Activated T-cell treated with anti-CD3 and anti-CD28 coated beads, Interleukin-2, amount 50 U/mL, for 24 hours (primary cell): ENCODE results near the gene VSIG10L2.

Experiments used
- DNase-seq: peaks from one replicate; pipeline ENCODE4 v3.0.0-alpha.2; 2020
- H3K27ac Mint-ChIP-seq: 2 replicates; pipeline ENCODE4 v1.8.0; 2020; ENCODE audit warnings: mild to moderate bottlenecking, mixed read lengths
- H3K27me3 Mint-ChIP-seq: 2 replicates; pipeline ENCODE4 v1.8.0; 2020; ENCODE audit warnings: mixed read lengths
- H3K36me3 Mint-ChIP-seq: 2 replicates; pipeline ENCODE4 v1.8.0; 2020; ENCODE audit warnings: low read depth, mixed read lengths
- H3K4me1 Mint-ChIP-seq: 2 replicates; pipeline ENCODE4 v1.8.0; 2020; ENCODE audit warnings: low read depth, mixed read lengths
- H3K4me3 Mint-ChIP-seq: 2 replicates; pipeline ENCODE4 v1.8.0; 2020; ENCODE audit warnings: mild to moderate bottlenecking, moderate library complexity, mixed read lengths
- H3K9me3 Mint-ChIP-seq: 2 replicates; pipeline ENCODE4 v1.8.0; 2020; ENCODE audit warnings: mixed read lengths

Gene VSIG10L2

GRCh38 chr11:125935618-125936199 lies 10.1 kb upstream of the VSIG10L2 start:
- peaks cover 4% of the 10 kb centered on the region for H3K27me3 Mint-ChIP-seq
- no peak overlapping the region for H3K27ac Mint-ChIP-seq
- H3K36me3 Mint-ChIP-seq = no peaks in the 10 kb centered on the region
- DNase-seq = no peak
- no peak overlapping the region for H3K4me3 Mint-ChIP-seq
- no peaks in the 10 kb centered on the region for H3K9me3 Mint-ChIP-seq
- peaks cover 13% of the 10 kb centered on the region for H3K4me1 Mint-ChIP-seq

GRCh38 chr11:125938418-125938817 lies 7.4 kb upstream of the VSIG10L2 start:
- Mint-ChIP-seq H3K27me3 (peaks cover under 1% of the 10 kb centered on the region), H3K27ac (no peak overlapping the region), H3K9me3 (no peaks in the 10 kb centered on the region), H3K4me3 (no peak overlapping the region), H3K4me1 (peaks cover 10% of the 10 kb centered on the region), H3K36me3 (no peaks in the 10 kb centered on the region)
- DNase-seq = no peak

- Mint-ChIP-seq H3K36me3 (no peaks in the 10 kb centered on the region), H3K4me3 (no peak overlapping the region), H3K9me3 (no peaks in the 10 kb centered on the region), H3K27me3 (no peaks in the 10 kb centered on the region), H3K27ac (no peak overlapping the region), H3K4me1 (peaks cover 9% of the 10 kb centered on the region)
- DNase-seq = no peak
These were observed 6.7 kb upstream of the VSIG10L2 start for GRCh38 chr11:125939081-125939521.

GRCh38 chr11:125940145-125940544 lies 5.7 kb upstream of the VSIG10L2 start:
- H3K27me3 Mint-ChIP-seq = no peaks in the 10 kb centered on the region
- H3K36me3 Mint-ChIP-seq = no peaks in the 10 kb centered on the region
- H3K4me1 Mint-ChIP-seq = peaks cover 9% of the 10 kb centered on the region
- DNase-seq = no peak
- H3K9me3 Mint-ChIP-seq = no peaks in the 10 kb centered on the region
- no peak overlapping the region for H3K27ac Mint-ChIP-seq
- H3K4me3 Mint-ChIP-seq = no peak overlapping the region

GRCh38 chr11:125941267-125941618 lies 4.6 kb upstream of the VSIG10L2 start:
- H3K36me3 Mint-ChIP-seq = no peaks in the 10 kb centered on the region
- no peaks in the 10 kb centered on the region for H3K27me3 Mint-ChIP-seq
- no peak overlapping the region for H3K27ac Mint-ChIP-seq
- H3K4me1 Mint-ChIP-seq = peaks cover 9% of the 10 kb centered on the region
- no peak overlapping the region for H3K4me3 Mint-ChIP-seq
- DNase-seq = no peak
- no peaks in the 10 kb centered on the region for H3K9me3 Mint-ChIP-seq

GRCh38 chr11:125941619-125942611 lies 3.9 kb upstream of the VSIG10L2 start:
- peak; percentile 65 for DNase-seq
- no peak overlapping the region for H3K27ac Mint-ChIP-seq
- no peaks in the 10 kb centered on the region for H3K36me3 Mint-ChIP-seq
- no peaks in the 10 kb centered on the region for H3K27me3 Mint-ChIP-seq
- H3K4me1 Mint-ChIP-seq = peaks cover 9% of the 10 kb centered on the region
- H3K4me3 Mint-ChIP-seq = no peak overlapping the region
- no peaks in the 10 kb centered on the region for H3K9me3 Mint-ChIP-seq

GRCh38 chr11:125942771-125943428 lies 2.9 kb upstream of the VSIG10L2 start:
- H3K4me3 Mint-ChIP-seq = no peak overlapping the region
- H3K27me3 Mint-ChIP-seq = no peaks in the 10 kb centered on the region
- no peak overlapping the region for H3K27ac Mint-ChIP-seq
- no peak for DNase-seq
- H3K9me3 Mint-ChIP-seq = no peaks in the 10 kb centered on the region
- no peaks in the 10 kb centered on the region for H3K36me3 Mint-ChIP-seq
- peaks cover 9% of the 10 kb centered on the region for H3K4me1 Mint-ChIP-seq

GRCh38 chr11:125943661-125944349 lies 2.0 kb upstream of the VSIG10L2 start:
- Mint-ChIP-seq H3K27ac (no peak overlapping the region), H3K27me3 (no peaks in the 10 kb centered on the region)

GRCh38 chr11:125944350-125945010 lies 1.4 kb upstream of the VSIG10L2 start:
- Mint-ChIP-seq H3K4me3 (no peak overlapping the region), H3K9me3 (no peaks in the 10 kb centered on the region), H3K27me3 (no peaks in the 10 kb centered on the region), H3K27ac (no peak overlapping the region), H3K4me1 (peaks cover 5% of the 10 kb centered on the region), H3K36me3 (no peaks in the 10 kb centered on the region)
- no peak for DNase-seq

More at GRCh38 chr11:125943661-125944349, 2.0 kb upstream of the VSIG10L2 start:
- Mint-ChIP-seq H3K36me3 (no peaks in the 10 kb centered on the region), H3K4me3 (no peak overlapping the region), H3K4me1 (peaks cover 5% of the 10 kb centered on the region), H3K9me3 (no peaks in the 10 kb centered on the region)
- DNase-seq = no peak

GRCh38 chr11:125945011-125945796 lies 640 bp upstream of the VSIG10L2 start:
- DNase-seq = no peak
- Mint-ChIP-seq H3K27ac (no peak overlapping the region), H3K9me3 (no peaks in the 10 kb centered on the region), H3K36me3 (no peaks in the 10 kb centered on the region), H3K4me3 (no peak overlapping the region), H3K4me1 (peaks cover 5% of the 10 kb centered on the region), H3K27me3 (no peaks in the 10 kb centered on the region)

- no peak overlapping the region for H3K27ac Mint-ChIP-seq
- no peak overlapping the region for H3K4me3 Mint-ChIP-seq
- no peak for DNase-seq
- no peaks in the 10 kb centered on the region for H3K36me3 Mint-ChIP-seq
- H3K9me3 Mint-ChIP-seq = no peaks in the 10 kb centered on the region
- no peaks in the 10 kb centered on the region for H3K27me3 Mint-ChIP-seq
- peaks cover 5% of the 10 kb centered on the region for H3K4me1 Mint-ChIP-seq
These were observed 1.0 kb downstream of the VSIG10L2 start for GRCh38 chr11:125946712-125947418.

- H3K36me3 Mint-ChIP-seq = no peaks in the 10 kb centered on the region
- no peak overlapping the region for H3K27ac Mint-ChIP-seq
- no peaks in the 10 kb centered on the region for H3K9me3 Mint-ChIP-seq
- no peak for DNase-seq
- no peak overlapping the region for H3K4me3 Mint-ChIP-seq
- no peaks in the 10 kb centered on the region for H3K27me3 Mint-ChIP-seq
- no peaks in the 10 kb centered on the region for H3K4me1 Mint-ChIP-seq
These were observed 1.8 kb downstream of the VSIG10L2 start for GRCh38 chr11:125947419-125948277.
